SK-N-MC (cell line): ENCODE measurements around the gene ABLIM1.
A peak's percentile ranks its signal among the peaks of the same experiment; 100 is the strongest.

ENCODE experiments used
- DNase-seq: peaks from one replicate; pipeline ENCODE4 v3.0.0-alpha.2; 2011; ENCODE audit warnings: low read depth, low spot score
- H3K27ac ChIP-seq: fragments of 200-600 bp; sonication (generic); 2 replicates; pipeline ENCODE4 v1.5.1; 2016; ENCODE audit warnings: mixed run types
- H3K36me3 ChIP-seq: fragments of 200-600 bp; sonication (generic); 2 replicates; pipeline ENCODE4 v1.6.1; 2017; ENCODE audit warnings: antibody characterized with exemption, low read length, mixed read lengths; ENCODE audit not compliant: insufficient read depth
- H3K4me3 ChIP-seq: fragments of 200-600 bp; sonication (generic); 2 replicates; pipeline ENCODE4 v1.5.1; 2016
- H3K9ac ChIP-seq: fragments of 200-600 bp; sonication (generic); 2 replicates; pipeline ENCODE4 v1.8.0; 2017; ENCODE audit warnings: mixed run types, mixed read lengths; ENCODE audit not compliant: insufficient read length
- H3K9me3 ChIP-seq: fragments of 200-600 bp; sonication (generic); 2 replicates; pipeline ENCODE4 v1.6.1; 2017; ENCODE audit warnings: low read depth, mild to moderate bottlenecking, antibody characterized with exemption, low read length, moderate library complexity, mixed read lengths
- EZH2 ChIP-seq: fragments of 200-600 bp; sonication (generic); IDR thresholded peaks from one replicate; pipeline ENCODE4 v1.6.1; 2017; ENCODE audit warnings: antibody characterized with exemption
- FOXP2 ChIP-seq: optimal IDR thresholded peaks from 2 replicates; pipeline ENCODE3; 2011; ENCODE audit warnings: mild to moderate bottlenecking, moderate library complexity; ENCODE audit not compliant: insufficient read depth; ENCODE audit errors: extremely low read length, control extremely low read depth
- POLR2AphosphoS5 ChIP-seq: IDR thresholded peaks from 2 replicates; pipeline ENCODE4 v1.6.1; 2012; ENCODE audit warnings: mild to moderate bottlenecking, low read depth, low read length, borderline replicate concordance

The ABLIM1 gene

DNA sequence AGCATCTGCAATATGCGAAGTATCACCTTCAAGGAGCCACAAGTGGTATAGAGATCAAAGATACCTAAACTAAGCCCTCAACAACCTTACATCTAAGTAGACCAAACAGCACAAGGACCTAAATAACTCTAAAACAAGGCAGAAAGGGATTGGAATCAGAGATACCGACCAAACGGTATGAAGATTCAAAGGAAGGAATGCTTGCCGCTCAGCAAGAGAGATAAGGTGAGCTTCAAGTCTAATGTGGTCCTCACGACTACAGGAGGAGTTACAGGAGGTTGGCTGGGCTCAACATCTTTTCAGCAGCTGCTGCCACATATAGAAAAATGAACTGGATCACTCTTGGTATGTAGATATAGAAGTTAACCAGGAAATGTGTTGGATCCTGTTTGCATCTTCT is 11.6 kb downstream of the ABLIM1 start:
- no peaks in the 10 kb centered on the region for H3K36me3 ChIP-seq
- no peak for TF ChIP-seq FOXP2
- no peak for TF ChIP-seq EZH2
- no peak for TF ChIP-seq POLR2AphosphoS5
- DNase-seq: no peak
- no peak overlapping the region for H3K9ac ChIP-seq
- no peaks in the 10 kb centered on the region for H3K9me3 ChIP-seq
- H3K27ac ChIP-seq: no peak overlapping the region
- H3K4me3 ChIP-seq: no peak overlapping the region

DNA sequence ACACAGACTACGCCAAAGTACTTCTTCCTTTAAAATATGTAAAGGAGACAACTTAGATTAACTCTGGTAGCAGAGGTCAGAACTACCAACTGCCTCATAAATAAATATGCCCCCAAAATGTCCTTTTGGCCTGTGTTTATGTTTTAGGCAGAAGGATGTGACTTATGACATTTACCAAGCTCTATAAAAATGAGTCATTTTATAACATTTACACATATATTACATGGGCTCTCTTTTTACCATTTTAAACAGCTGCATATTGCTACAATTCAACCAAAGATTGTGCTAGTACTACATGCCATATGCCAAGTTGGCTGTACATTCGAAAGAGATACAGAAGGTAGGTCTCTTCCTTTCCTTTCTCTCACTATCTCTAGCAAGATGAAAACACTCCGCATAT is 12.4 kb downstream of the ABLIM1 start:
- H3K27ac ChIP-seq: 0 out of 2 replicates have a peak overlapping the region, but pooled peaks have one; percentile 25
- H3K9me3 ChIP-seq: no peaks in the 10 kb centered on the region
- no peak overlapping the region for H3K4me3 ChIP-seq
- no peak overlapping the region for H3K9ac ChIP-seq
- no peaks in the 10 kb centered on the region for H3K36me3 ChIP-seq
- TF ChIP-seq POLR2AphosphoS5 (no peak), EZH2 (no peak), FOXP2 (no peak)
- no peak for DNase-seq

GRCh38 chr10:114643158-114643557 is 14.9 kb downstream of the ABLIM1 start:
- no peaks in the 10 kb centered on the region for H3K9me3 ChIP-seq
- no peak overlapping the region for H3K27ac ChIP-seq
- TF ChIP-seq FOXP2 (no peak), POLR2AphosphoS5 (no peak), EZH2 (no peak)
- H3K36me3 ChIP-seq: no peaks in the 10 kb centered on the region
- no peak overlapping the region for H3K9ac ChIP-seq
- no peak for DNase-seq
- H3K4me3 ChIP-seq: no peak overlapping the region

- H3K9me3 ChIP-seq: no peaks in the 10 kb centered on the region
- no peak overlapping the region for H3K27ac ChIP-seq
- H3K36me3 ChIP-seq: no peaks in the 10 kb centered on the region
- H3K9ac ChIP-seq: no peak overlapping the region
- no peak for DNase-seq
- H3K4me3 ChIP-seq: no peak overlapping the region
- TF ChIP-seq POLR2AphosphoS5: no peak
- TF ChIP-seq FOXP2: no peak
Measured at GRCh38 chr10:114642729-114643128, 15.3 kb downstream of the ABLIM1 start.

DNA sequence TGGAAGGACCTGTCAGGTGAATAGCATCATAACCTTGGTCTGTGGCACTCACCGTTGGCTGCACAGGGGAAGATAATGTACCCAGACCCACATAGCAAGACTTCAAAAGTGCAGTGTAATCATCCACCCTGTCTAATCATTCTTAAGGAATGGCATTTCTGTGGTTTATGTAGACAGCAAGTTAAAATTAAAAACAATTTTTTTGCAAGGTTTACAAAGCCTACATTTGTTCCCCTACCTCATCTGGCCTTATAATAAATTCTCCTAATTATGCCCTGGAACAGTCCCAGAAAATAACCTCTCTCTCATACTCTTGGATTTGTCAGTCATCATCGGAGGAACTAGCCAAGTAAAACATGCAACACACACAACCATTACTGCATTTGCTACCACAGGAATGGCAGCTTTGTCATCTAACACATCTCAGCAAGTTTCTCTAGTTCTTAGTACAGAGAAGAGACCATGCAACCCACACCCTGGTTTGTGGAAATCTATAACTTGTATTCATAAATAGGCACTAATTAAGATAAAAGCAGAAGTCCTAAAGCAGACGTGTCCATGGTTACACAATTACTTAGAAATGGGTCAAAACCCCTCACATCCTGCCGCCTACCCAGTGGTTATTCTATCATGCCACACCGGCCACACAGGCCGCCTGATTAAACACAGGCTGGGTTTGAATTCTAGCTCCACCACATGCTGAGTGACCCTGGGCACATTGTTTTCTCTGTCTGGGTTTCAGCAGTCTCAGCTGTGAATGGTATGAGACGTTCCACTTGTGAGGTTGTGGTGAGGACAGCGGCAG is 19.1 kb downstream of the ABLIM1 start:
- H3K4me3 ChIP-seq: no peak overlapping the region
- TF ChIP-seq FOXP2 (no peak), POLR2AphosphoS5 (no peak), EZH2 (no peak)
- H3K9ac ChIP-seq: no peak overlapping the region
- H3K27ac ChIP-seq: 0 out of 2 replicates have a peak overlapping the region, but pooled peaks have one; percentile 36
- no peaks in the 10 kb centered on the region for H3K36me3 ChIP-seq
- DNase-seq: no peak
- no peaks in the 10 kb centered on the region for H3K9me3 ChIP-seq

GRCh38 chr10:114635797-114636550 is 22.1 kb downstream of the ABLIM1 start:
- Histone ChIP-seq H3K27ac (peak overlapping the region; percentile 95), H3K4me3 (no peak overlapping the region)
- no peak for DNase-seq

DNA sequence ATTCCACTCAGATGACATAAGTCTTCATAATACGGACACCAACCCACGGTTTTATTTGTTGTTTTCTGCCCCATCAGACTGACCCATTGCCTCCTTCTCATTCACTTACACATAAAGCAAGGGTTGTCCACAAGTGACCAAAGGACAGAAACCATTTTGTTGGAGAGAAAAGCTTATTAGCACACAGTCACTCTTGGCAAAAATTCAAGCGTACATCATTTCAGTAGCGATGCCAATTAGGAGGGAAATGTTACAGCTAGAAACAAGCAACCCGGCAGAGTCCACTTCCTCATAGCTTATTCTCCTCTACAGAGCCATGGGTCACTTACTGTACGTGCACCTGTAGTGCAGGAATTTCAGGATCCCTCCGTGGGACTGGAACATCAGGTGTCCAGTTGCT is 23.0 kb downstream of the ABLIM1 start:
- H3K4me3 ChIP-seq: peak overlapping the region; percentile 62
- TF ChIP-seq EZH2 (no peak), POLR2AphosphoS5 (no peak), FOXP2 (no peak)
- H3K36me3 ChIP-seq: no peaks in the 10 kb centered on the region
- no peaks in the 10 kb centered on the region for H3K9me3 ChIP-seq
- no peak for DNase-seq
- peak overlapping the region; percentile 33 for H3K9ac ChIP-seq
- peak overlapping the region; percentile 95 for H3K27ac ChIP-seq

More at GRCh38 chr10:114635797-114636550, 22.1 kb downstream of the ABLIM1 start:
- no peaks in the 10 kb centered on the region for H3K9me3 ChIP-seq
- H3K36me3 ChIP-seq: no peaks in the 10 kb centered on the region
- H3K9ac ChIP-seq: no peak overlapping the region
- TF ChIP-seq EZH2 (no peak), POLR2AphosphoS5 (no peak)

DNA sequence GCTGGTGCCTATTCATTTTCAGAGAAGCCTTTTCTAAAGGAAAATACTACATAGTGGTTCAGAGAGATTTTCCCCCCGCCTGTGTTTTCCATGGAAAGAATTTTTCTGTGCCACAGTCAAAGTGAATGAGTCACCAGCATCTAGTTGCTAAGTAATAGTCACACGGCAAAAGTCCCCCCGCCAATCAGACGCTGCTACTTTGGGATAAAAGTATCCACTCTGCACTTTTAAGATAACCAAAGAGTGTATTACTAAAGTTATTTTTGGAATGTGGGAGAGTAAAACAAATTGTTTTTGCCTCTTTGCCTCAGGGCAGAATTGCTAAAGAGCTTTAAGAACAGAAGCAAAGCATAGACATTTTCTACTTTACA is 23.5 kb downstream of the ABLIM1 start:
- TF ChIP-seq FOXP2 (no peak), POLR2AphosphoS5 (no peak), EZH2 (no peak)
- no peaks in the 10 kb centered on the region for H3K9me3 ChIP-seq
- H3K9ac ChIP-seq: peak overlapping the region; percentile 28
- H3K36me3 ChIP-seq: no peaks in the 10 kb centered on the region
- peak; percentile 95 for DNase-seq
- peak overlapping the region; percentile 52; the same call in 1 of the 2 replicates for H3K4me3 ChIP-seq
- H3K27ac ChIP-seq: peak overlapping the region; percentile 95
